Ishikawa (cell line): Measurements from ENCODE around the gene MRPL40.

Source experiments
- CEBPB ChIP-seq: IDR thresholded peaks from 2 replicates; pipeline ENCODE4 v1.6.1; 2012
- CREB1 ChIP-seq: IDR thresholded peaks from 2 replicates; pipeline ENCODE4 v1.6.1; 2012; ENCODE audit warnings: low read depth
- EGR1 ChIP-seq: IDR thresholded peaks from 2 replicates; pipeline ENCODE4 v1.6.1; 2012
- EP300 ChIP-seq: IDR thresholded peaks from 2 replicates; pipeline ENCODE4 v1.6.1; 2012; ENCODE audit warnings: borderline replicate concordance
- FOXM1 ChIP-seq: IDR thresholded peaks from 2 replicates; pipeline ENCODE4 v1.6.1; 2012; ENCODE audit warnings: low read depth, borderline replicate concordance
- NFIC ChIP-seq: IDR thresholded peaks from 2 replicates; pipeline ENCODE4 v1.6.1; 2012
- RAD21 ChIP-seq: IDR thresholded peaks from 2 replicates; pipeline ENCODE4 v1.6.1; 2012; ENCODE audit warnings: low read depth
- TAF1 ChIP-seq: IDR thresholded peaks from 2 replicates; pipeline ENCODE4 v1.6.1; 2012; ENCODE audit warnings: low read depth, mild to moderate bottlenecking
- TCF12 ChIP-seq: IDR thresholded peaks from 2 replicates; pipeline ENCODE4 v1.6.1; 2012; ENCODE audit warnings: low read depth
- TEAD4 ChIP-seq: IDR thresholded peaks from 2 replicates; pipeline ENCODE4 v1.6.1; 2012
- YY1 ChIP-seq: IDR thresholded peaks from 2 replicates; pipeline ENCODE4 v1.6.1; 2012; ENCODE audit warnings: low read depth
- ZBTB7A ChIP-seq: IDR thresholded peaks from 2 replicates; pipeline ENCODE4 v1.6.1; 2012; ENCODE audit warnings: low read depth
- TF ChIP-seq, protein P1 (sequence below): IDR thresholded peaks from 2 replicates; pipeline ENCODE4 v1.6.1; 2012
- TF ChIP-seq, protein P2 (sequence below): IDR thresholded peaks from 2 replicates; pipeline ENCODE4 v1.6.1; 2012
- TF ChIP-seq, protein P3 (sequence below): IDR thresholded peaks from 2 replicates; pipeline ENCODE4 v1.6.1; 2012; ENCODE audit warnings: low read depth, mild to moderate bottlenecking

MRPL40 gene

DNA sequence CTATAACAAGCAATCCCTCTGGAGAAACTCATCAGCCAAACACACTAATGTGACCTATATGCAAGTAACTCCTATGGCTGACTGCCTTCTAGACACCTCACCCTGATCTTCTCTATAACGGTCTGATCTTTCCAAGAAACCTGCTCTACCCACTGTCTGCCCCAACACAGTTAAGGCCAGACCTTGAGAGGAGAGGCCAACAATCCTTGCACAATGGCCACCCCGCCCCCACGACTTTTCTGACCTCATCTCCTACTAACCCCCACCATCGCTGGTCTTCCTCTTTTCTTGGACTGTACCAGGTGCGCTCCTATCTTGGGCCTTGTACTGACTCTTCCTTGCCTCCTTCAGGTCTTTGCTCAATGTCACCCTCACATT, 13.3 kb upstream of the MRPL40 start:
- no peak for TF ChIP-seq TAF1
- TF ChIP-seq CEBPB: no peak
- TF ChIP-seq, protein P1, sequence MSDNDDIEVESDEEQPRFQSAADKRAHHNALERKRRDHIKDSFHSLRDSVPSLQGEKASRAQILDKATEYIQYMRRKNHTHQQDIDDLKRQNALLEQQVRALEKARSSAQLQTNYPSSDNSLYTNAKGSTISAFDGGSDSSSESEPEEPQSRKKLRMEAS: no peak
- TF ChIP-seq, protein P2, sequence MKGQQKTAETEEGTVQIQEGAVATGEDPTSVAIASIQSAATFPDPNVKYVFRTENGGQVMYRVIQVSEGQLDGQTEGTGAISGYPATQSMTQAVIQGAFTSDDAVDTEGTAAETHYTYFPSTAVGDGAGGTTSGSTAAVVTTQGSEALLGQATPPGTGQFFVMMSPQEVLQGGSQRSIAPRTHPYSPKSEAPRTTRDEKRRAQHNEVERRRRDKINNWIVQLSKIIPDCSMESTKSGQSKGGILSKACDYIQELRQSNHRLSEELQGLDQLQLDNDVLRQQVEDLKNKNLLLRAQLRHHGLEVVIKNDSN: no peak
- no peak for TF ChIP-seq TCF12
- TF ChIP-seq ZBTB7A: no peak
- TF ChIP-seq CREB1: no peak
- TF ChIP-seq, protein P3, sequence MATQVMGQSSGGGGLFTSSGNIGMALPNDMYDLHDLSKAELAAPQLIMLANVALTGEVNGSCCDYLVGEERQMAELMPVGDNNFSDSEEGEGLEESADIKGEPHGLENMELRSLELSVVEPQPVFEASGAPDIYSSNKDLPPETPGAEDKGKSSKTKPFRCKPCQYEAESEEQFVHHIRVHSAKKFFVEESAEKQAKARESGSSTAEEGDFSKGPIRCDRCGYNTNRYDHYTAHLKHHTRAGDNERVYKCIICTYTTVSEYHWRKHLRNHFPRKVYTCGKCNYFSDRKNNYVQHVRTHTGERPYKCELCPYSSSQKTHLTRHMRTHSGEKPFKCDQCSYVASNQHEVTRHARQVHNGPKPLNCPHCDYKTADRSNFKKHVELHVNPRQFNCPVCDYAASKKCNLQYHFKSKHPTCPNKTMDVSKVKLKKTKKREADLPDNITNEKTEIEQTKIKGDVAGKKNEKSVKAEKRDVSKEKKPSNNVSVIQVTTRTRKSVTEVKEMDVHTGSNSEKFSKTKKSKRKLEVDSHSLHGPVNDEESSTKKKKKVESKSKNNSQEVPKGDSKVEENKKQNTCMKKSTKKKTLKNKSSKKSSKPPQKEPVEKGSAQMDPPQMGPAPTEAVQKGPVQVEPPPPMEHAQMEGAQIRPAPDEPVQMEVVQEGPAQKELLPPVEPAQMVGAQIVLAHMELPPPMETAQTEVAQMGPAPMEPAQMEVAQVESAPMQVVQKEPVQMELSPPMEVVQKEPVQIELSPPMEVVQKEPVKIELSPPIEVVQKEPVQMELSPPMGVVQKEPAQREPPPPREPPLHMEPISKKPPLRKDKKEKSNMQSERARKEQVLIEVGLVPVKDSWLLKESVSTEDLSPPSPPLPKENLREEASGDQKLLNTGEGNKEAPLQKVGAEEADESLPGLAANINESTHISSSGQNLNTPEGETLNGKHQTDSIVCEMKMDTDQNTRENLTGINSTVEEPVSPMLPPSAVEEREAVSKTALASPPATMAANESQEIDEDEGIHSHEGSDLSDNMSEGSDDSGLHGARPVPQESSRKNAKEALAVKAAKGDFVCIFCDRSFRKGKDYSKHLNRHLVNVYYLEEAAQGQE: no peak
- no peak for TF ChIP-seq EGR1
- no peak for TF ChIP-seq FOXM1

DNA sequence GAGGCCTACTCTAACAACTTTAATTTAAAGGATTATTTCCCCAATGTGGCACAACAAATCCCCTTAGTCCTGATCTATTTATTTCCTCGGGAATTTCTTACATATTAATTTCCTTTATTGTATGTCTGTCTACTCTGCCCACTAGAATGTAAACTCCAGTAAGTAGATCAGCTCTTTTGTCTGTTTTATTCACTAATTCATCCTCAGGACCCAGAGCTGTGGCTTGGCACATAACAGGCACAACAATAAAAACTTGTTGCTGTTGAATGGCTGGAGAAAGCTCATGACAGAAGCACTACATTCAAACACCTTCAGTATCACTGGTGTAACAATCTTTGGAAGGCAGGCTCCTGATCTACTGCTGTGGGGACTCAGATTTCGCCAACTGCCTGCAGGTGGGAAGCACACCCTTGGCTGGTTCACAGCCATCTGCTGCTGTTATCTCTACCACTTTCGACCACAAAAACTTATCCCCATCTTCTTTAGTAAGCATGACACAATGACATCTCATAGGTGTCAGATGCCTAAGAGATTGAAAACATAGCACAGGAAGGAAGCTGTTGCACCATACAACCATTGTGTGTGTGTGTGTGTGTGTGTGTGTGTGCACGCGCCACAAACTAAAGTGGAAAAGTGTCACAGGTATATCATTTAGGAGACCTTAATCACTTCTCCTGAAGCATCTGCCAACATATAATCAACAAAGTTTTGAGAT, 12.7 kb upstream of the MRPL40 start:
- TF ChIP-seq, protein P2: no peak
- no peak for TF ChIP-seq EP300
- no peak for TF ChIP-seq ZBTB7A
- no peak for TF ChIP-seq TAF1
- TF ChIP-seq TCF12: no peak
- no peak for TF ChIP-seq YY1
- TF ChIP-seq NFIC: no peak
- TF ChIP-seq FOXM1: no peak
- TF ChIP-seq TEAD4: no peak
- TF ChIP-seq, protein P1: no peak
- no peak for TF ChIP-seq RAD21
- no peak for TF ChIP-seq CEBPB
- TF ChIP-seq, protein P3: no peak
- TF ChIP-seq EGR1: no peak

DNA sequence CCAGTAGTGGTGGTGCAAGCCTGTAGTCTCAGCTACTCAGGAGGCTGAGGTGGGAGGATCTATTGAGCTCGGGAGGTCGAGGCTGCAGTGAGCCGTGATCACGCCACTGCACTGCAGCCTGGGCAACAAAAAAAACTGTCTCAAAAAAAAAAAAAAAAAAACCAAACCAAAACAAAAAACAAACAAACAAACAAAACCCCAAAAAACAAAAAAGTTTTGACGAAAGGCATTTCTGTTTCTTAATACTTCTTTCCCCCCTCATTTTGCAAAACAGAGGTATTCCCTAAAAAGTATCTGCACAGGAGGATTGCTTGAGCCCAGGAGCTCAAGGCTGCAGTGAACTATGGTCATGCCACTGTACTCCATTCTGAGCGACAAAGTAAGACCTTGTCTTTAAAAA, 12.0 kb upstream of the MRPL40 start:
- TF ChIP-seq RAD21 (no peak), TAF1 (no peak), YY1 (no peak), EGR1 (no peak), FOXM1 (no peak)

DNA sequence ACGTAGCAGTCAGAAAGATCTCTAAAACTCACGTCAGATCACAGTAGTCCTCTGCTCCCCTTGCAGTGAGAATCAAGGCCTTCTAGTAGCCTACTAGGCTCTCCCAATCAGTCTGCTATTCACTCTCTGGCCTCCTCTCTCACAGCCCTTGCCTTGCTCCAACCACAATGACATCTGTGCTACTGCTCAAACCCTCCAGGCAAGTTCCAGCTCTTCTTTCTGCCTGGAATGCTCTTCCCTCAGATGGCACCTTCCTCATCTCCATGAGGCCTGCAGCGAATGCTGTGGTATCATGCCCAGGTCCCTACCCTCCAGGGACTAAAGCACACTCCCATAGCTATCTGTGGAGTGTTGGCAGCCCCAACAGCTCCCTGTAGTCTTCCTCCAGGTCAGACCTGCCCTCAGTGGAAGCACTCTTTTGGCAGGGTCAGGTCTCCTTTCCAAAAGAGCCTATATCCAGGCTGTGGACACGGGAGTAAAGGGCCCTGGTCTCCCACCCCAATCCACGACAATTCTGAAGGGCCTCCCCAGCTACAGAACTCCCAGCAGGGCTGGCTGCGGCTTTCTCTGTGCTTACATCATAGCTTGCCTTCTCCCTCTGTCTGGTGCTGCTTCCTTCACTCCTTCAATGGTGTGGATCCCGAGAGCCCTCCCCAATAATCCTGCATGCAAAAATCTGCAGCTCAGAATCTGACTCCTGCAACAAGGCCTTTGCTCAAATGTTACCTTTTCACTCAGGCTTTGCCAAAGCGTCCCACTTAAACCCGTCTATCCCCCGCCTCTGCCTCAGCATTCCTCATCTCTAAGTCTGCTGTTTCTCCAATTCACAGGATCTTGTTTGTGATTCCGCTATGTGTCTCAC, 9.7 kb upstream of the MRPL40 start:
- no peak for TF ChIP-seq FOXM1
- no peak for TF ChIP-seq TEAD4
- TF ChIP-seq TAF1: no peak
- no peak for TF ChIP-seq ZBTB7A
- no peak for TF ChIP-seq CEBPB
- TF ChIP-seq, protein P1: no peak
- TF ChIP-seq NFIC: no peak
- TF ChIP-seq, protein P3: no peak
- TF ChIP-seq, protein P2: no peak
- TF ChIP-seq EGR1: no peak
- TF ChIP-seq EP300: no peak
- TF ChIP-seq CREB1: no peak
- no peak for TF ChIP-seq TCF12
- TF ChIP-seq RAD21: no peak
- no peak for TF ChIP-seq YY1
